ENCODE measurements around the gene PVALEF.

The PVALEF gene

GRCh38 chr17:81132770-81133723, 32.3 kb upstream of the PVALEF start:
- no peaks in the 10 kb centered on the region for H3K27me3 Mint-ChIP-seq
- intact Hi-C loops (cut with micrococcal nuclease) = no loop called here
- no peaks in the 10 kb centered on the region for H3K9me3 Mint-ChIP-seq

GRCh38 chr17:81134064-81134781, 31.1 kb upstream of the PVALEF start:
- no peak overlapping the region for H3K27ac Mint-ChIP-seq
- no peak overlapping the region for H3K4me3 Mint-ChIP-seq
- no peaks in the 10 kb centered on the region for H3K9me3 Mint-ChIP-seq
- intact Hi-C loops (cut with micrococcal nuclease) = no loop called here
- peaks cover 11% of the 10 kb centered on the region for H3K36me3 Mint-ChIP-seq (ENCODE audit: low read depth)
- no peaks in the 10 kb centered on the region for H3K27me3 Mint-ChIP-seq
- peaks cover 14% of the 10 kb centered on the region for H3K4me1 Mint-ChIP-seq (ENCODE audit: low read depth)

More at GRCh38 chr17:81132770-81133723, 32.3 kb upstream of the PVALEF start:
- H3K27ac Mint-ChIP-seq = no peak overlapping the region
- H3K4me1 Mint-ChIP-seq (ENCODE audit: low read depth) = peaks cover 7% of the 10 kb centered on the region
- no peak overlapping the region for H3K4me3 Mint-ChIP-seq
- H3K36me3 Mint-ChIP-seq (ENCODE audit: low read depth) = peaks cover 11% of the 10 kb centered on the region

GRCh38 chr17:81135505-81136278, 29.6 kb upstream of the PVALEF start:
- H3K4me1 Mint-ChIP-seq (ENCODE audit: low read depth) = peaks cover 14% of the 10 kb centered on the region
- H3K27me3 Mint-ChIP-seq = no peaks in the 10 kb centered on the region
- peaks cover 11% of the 10 kb centered on the region for H3K36me3 Mint-ChIP-seq (ENCODE audit: low read depth)
- intact Hi-C loops (cut with micrococcal nuclease) = no loop called here
- H3K4me3 Mint-ChIP-seq = no peak overlapping the region
- no peaks in the 10 kb centered on the region for H3K9me3 Mint-ChIP-seq
- H3K27ac Mint-ChIP-seq = no peak overlapping the region

GRCh38 chr17:81136366-81136765, 28.9 kb upstream of the PVALEF start:
- Mint-ChIP-seq H3K4me1 (ENCODE audit: low read depth) (peaks cover 14% of the 10 kb centered on the region), H3K27me3 (no peaks in the 10 kb centered on the region), H3K36me3 (ENCODE audit: low read depth) (peaks cover 6% of the 10 kb centered on the region), H3K9me3 (no peaks in the 10 kb centered on the region), H3K4me3 (no peak overlapping the region), H3K27ac (no peak overlapping the region)
- intact Hi-C loops (cut with micrococcal nuclease) = no loop called here

GRCh38 chr17:81137248-81137647, 28.1 kb upstream of the PVALEF start:
- Mint-ChIP-seq H3K36me3 (ENCODE audit: low read depth) (peaks cover 6% of the 10 kb centered on the region), H3K27me3 (no peaks in the 10 kb centered on the region), H3K4me3 (no peak overlapping the region), H3K4me1 (ENCODE audit: low read depth) (peaks cover 21% of the 10 kb centered on the region), H3K9me3 (no peaks in the 10 kb centered on the region), H3K27ac (no peak overlapping the region)
- intact Hi-C loops (cut with micrococcal nuclease) = no loop called here

- peaks cover 6% of the 10 kb centered on the region for H3K36me3 Mint-ChIP-seq (ENCODE audit: low read depth)
- peaks cover 29% of the 10 kb centered on the region for H3K4me1 Mint-ChIP-seq (ENCODE audit: low read depth)
- H3K27ac Mint-ChIP-seq = no peak overlapping the region
- no peaks in the 10 kb centered on the region for H3K27me3 Mint-ChIP-seq
- intact Hi-C loops (cut with micrococcal nuclease) = no loop called here
- no peak overlapping the region for H3K4me3 Mint-ChIP-seq
- H3K9me3 Mint-ChIP-seq = no peaks in the 10 kb centered on the region
Measured at GRCh38 chr17:81138083-81138482, 27.2 kb upstream of the PVALEF start.

- no peaks in the 10 kb centered on the region for H3K9me3 Mint-ChIP-seq
- peaks cover 32% of the 10 kb centered on the region for H3K4me1 Mint-ChIP-seq (ENCODE audit: low read depth)
- H3K27ac Mint-ChIP-seq = no peak overlapping the region
- no peak overlapping the region for H3K4me3 Mint-ChIP-seq
- no peaks in the 10 kb centered on the region for H3K27me3 Mint-ChIP-seq
- peaks cover 6% of the 10 kb centered on the region for H3K36me3 Mint-ChIP-seq (ENCODE audit: low read depth)
- intact Hi-C loops (cut with micrococcal nuclease) = no loop called here
Measured at GRCh38 chr17:81138500-81138899, 26.8 kb upstream of the PVALEF start.

GRCh38 chr17:81139428-81139827, 25.9 kb upstream of the PVALEF start:
- Mint-ChIP-seq H3K4me1 (ENCODE audit: low read depth) (peaks cover 36% of the 10 kb centered on the region), H3K9me3 (no peaks in the 10 kb centered on the region), H3K36me3 (ENCODE audit: low read depth) (peaks cover under 1% of the 10 kb centered on the region), H3K27ac (no peak overlapping the region), H3K27me3 (no peaks in the 10 kb centered on the region), H3K4me3 (no peak overlapping the region)
- intact Hi-C loops (cut with micrococcal nuclease) = no loop called here

GRCh38 chr17:81140018-81140417, 25.3 kb upstream of the PVALEF start:
- Mint-ChIP-seq H3K36me3 (ENCODE audit: low read depth) (no peaks in the 10 kb centered on the region), H3K27me3 (no peaks in the 10 kb centered on the region), H3K4me3 (no peak overlapping the region), H3K9me3 (no peaks in the 10 kb centered on the region), H3K27ac (no peak overlapping the region), H3K4me1 (ENCODE audit: low read depth) (peaks cover 36% of the 10 kb centered on the region)
- intact Hi-C loops (cut with micrococcal nuclease) = no loop called here

- H3K4me1 Mint-ChIP-seq (ENCODE audit: low read depth) = peaks cover 36% of the 10 kb centered on the region
- H3K4me3 Mint-ChIP-seq = no peak overlapping the region
- intact Hi-C loops (cut with micrococcal nuclease) = no loop called here
- no peak overlapping the region for H3K27ac Mint-ChIP-seq
- no peaks in the 10 kb centered on the region for H3K27me3 Mint-ChIP-seq
- H3K9me3 Mint-ChIP-seq = no peaks in the 10 kb centered on the region
- H3K36me3 Mint-ChIP-seq (ENCODE audit: low read depth) = no peaks in the 10 kb centered on the region
Measured at GRCh38 chr17:81140695-81141094, 24.6 kb upstream of the PVALEF start.

- no peak overlapping the region for H3K4me3 Mint-ChIP-seq
- intact Hi-C loops (cut with micrococcal nuclease) = loop anchor here (1.0 to 2.0 kb wide), 3 partner anchors 18 to 99 kb away; no protein-coding TSS in a partner anchor
- no peaks in the 10 kb centered on the region for H3K27me3 Mint-ChIP-seq
- no peaks in the 10 kb centered on the region for H3K9me3 Mint-ChIP-seq
- no peaks in the 10 kb centered on the region for H3K36me3 Mint-ChIP-seq (ENCODE audit: low read depth)
- H3K27ac Mint-ChIP-seq = peak overlapping the region; percentile 74
- peaks cover 36% of the 10 kb centered on the region for H3K4me1 Mint-ChIP-seq (ENCODE audit: low read depth)
Measured at GRCh38 chr17:81142301-81143199, 22.8 kb upstream of the PVALEF start.

- intact Hi-C loops (cut with micrococcal nuclease) = loop anchor here (2.0 kb wide), 1 partner anchor 18 kb away; no protein-coding TSS in a partner anchor
- Mint-ChIP-seq H3K9me3 (no peaks in the 10 kb centered on the region), H3K4me3 (no peak overlapping the region), H3K27me3 (no peaks in the 10 kb centered on the region), H3K4me1 (ENCODE audit: low read depth) (peaks cover 33% of the 10 kb centered on the region), H3K36me3 (ENCODE audit: low read depth) (no peaks in the 10 kb centered on the region), H3K27ac (peak overlapping the region; percentile 74)
Measured at GRCh38 chr17:81143200-81143527, 22.1 kb upstream of the PVALEF start.
